Measurements from ENCODE around the gene RTL5. TPM values are rescaled to one million over a fixed set of nuclear protein-coding genes. Genes with fewer than 3 reads are reported as not detected.
"Not testable (repeated sequence)": the region's sequence is repeated elsewhere in the genome, so short reads cannot be mapped to it uniquely, and the experiment has no call there.

RTL5 gene
- 10 to 100 TPM in 5 of 8 experiments, 1 to 10 TPM in 3; 1.6 to 18.0 (median 11.1) TPM for total RNA-seq

- H3K4me1 ChIP-seq (replicated peaks in 1 of 2), result peaks cover 31 to 39% of the 10 kb centered on the region in 2 donors
- WGBS, 10 experiments, result 30% methylated on average over 2 of the region's 106 CpGs; no CpG with 5 or more reads in 9 of the 10 experiments
- in situ Hi-C loops (cut with MboI; ENCODE audit: low pct_unique_long_range_greater_than_20kb in 2 of 9, low sequenced_read_pairs in 9 of 9, unreplicated experiment in 9 of 9), result loop anchor here in 1 of 9 experiments (25.0 kb wide), 1 partner anchor 119 kb away; no protein-coding TSS in a partner anchor
- peak; percentile 91 to 96 (median 94) for ATAC-seq (replicated peaks in 6 of 8)
- peak within 1 kb of the TSS; percentile 80 to 83 for H3K27ac ChIP-seq
- peak within 1 kb of the TSS; percentile 44 to 66 (median 48) for H3K4me3 ChIP-seq
Measured at GRCh38 chrX:72131317-72132294, at the start of gene RTL5. RTL5 (minus strand) TSS chrX:72131915.

GRCh38 chrX:72180539-72180938, 48.8 kb upstream of the RTL5 start:
- in situ Hi-C loops (cut with MboI; ENCODE audit: low pct_unique_long_range_greater_than_20kb in 2 of 9, low sequenced_read_pairs in 9 of 9, unreplicated experiment in 9 of 9), result no loop called here
- WGBS, 10 experiments, result 18 to 63% (median 60%) methylated on average over 1 of the region's 1 CpG; no CpG with 5 or more reads in 7 of the 10 experiments
- no peak for ATAC-seq (replicated peaks in 6 of 8)
- H3K4me3 ChIP-seq, result peak overlapping the region; percentile 30 to 93 (median 62)
- H3K4me1 ChIP-seq (replicated peaks in 1 of 2), result peaks cover 3 to 9% of the 10 kb centered on the region in 2 donors
- H3K27ac ChIP-seq, result peak overlapping the region; percentile 78 to 79

- Histone ChIP-seq H3K4me3 (no peak overlapping the region), H3K27ac (peak overlapping the region in 1 of 2 donors; percentile 65), H3K4me1 (replicated peaks in 1 of 2) (peaks cover 3% of the 10 kb centered on the region in 2 donors)
- 40 to 100% (median 100%) methylated on average over 1 of the region's 2 CpGs; no CpG with 5 or more reads in 7 of the 10 experiments for WGBS, 10 experiments
- in situ Hi-C loops (cut with MboI; ENCODE audit: low pct_unique_long_range_greater_than_20kb in 2 of 9, low sequenced_read_pairs in 9 of 9, unreplicated experiment in 9 of 9), result no loop called here
- ATAC-seq (replicated peaks in 6 of 8), result peak in 1 of 8 experiments; percentile 17
Measured at GRCh38 chrX:72176981-72177380, 45.3 kb upstream of the RTL5 start.

- in situ Hi-C loops (cut with MboI; ENCODE audit: low pct_unique_long_range_greater_than_20kb in 2 of 9, low sequenced_read_pairs in 9 of 9, unreplicated experiment in 9 of 9); ATAC-seq (replicated peaks in 6 of 8); H3K4me3 ChIP-seq; H3K4me1 ChIP-seq (replicated peaks in 1 of 2); H3K27ac ChIP-seq: not testable (repeated sequence)
- WGBS, 10 experiments, result no CpG with 5 or more reads among the region's 5 CpGs
Measured at GRCh38 chrX:72176289-72176688, 44.6 kb upstream of the RTL5 start.

GRCh38 chrX:72169008-72169728, 37.5 kb upstream of the RTL5 start:
- Histone ChIP-seq H3K4me3 (no peak overlapping the region), H3K4me1 (replicated peaks in 1 of 2) (no peaks in the 10 kb centered on the region), H3K27ac (no peak overlapping the region)
- ATAC-seq (replicated peaks in 6 of 8), result peak in 1 of 8 experiments; percentile 53
- 0 to 100% (median 40%) methylated on average over 1 to 5 of the region's 6 CpGs; no CpG with 5 or more reads in 4 of the 10 experiments for WGBS, 10 experiments
- in situ Hi-C loops (cut with MboI; ENCODE audit: low pct_unique_long_range_greater_than_20kb in 2 of 9, low sequenced_read_pairs in 9 of 9, unreplicated experiment in 9 of 9), result no loop called here

- no peak for ATAC-seq (replicated peaks in 6 of 8)
- 0 to 86% (median 28%) methylated on average over 1 to 4 of the region's 4 CpGs; no CpG with 5 or more reads in 5 of the 10 experiments for WGBS, 10 experiments
- in situ Hi-C loops (cut with MboI; ENCODE audit: low pct_unique_long_range_greater_than_20kb in 2 of 9, low sequenced_read_pairs in 9 of 9, unreplicated experiment in 9 of 9), result no loop called here
Measured at GRCh38 chrX:72165551-72165950, 33.8 kb upstream of the RTL5 start.

GRCh38 chrX:72159769-72160168, 28.1 kb upstream of the RTL5 start:
- no peak overlapping the region for H3K4me3 ChIP-seq
- no peak overlapping the region for H3K27ac ChIP-seq
- in situ Hi-C loops (cut with MboI; ENCODE audit: low pct_unique_long_range_greater_than_20kb in 2 of 9, low sequenced_read_pairs in 9 of 9, unreplicated experiment in 9 of 9), result no loop called here
- no peak for ATAC-seq (replicated peaks in 6 of 8)
- H3K4me1 ChIP-seq (replicated peaks in 1 of 2), result no peaks in the 10 kb centered on the region
- WGBS, 10 experiments, result 3 to 80% (median 76%) methylated on average over 4 to 8 of the region's 10 CpGs; no CpG with 5 or more reads in 7 of the 10 experiments

More at GRCh38 chrX:72165551-72165950, 33.8 kb upstream of the RTL5 start:
- no peak overlapping the region for H3K4me3 ChIP-seq
- no peak overlapping the region for H3K27ac ChIP-seq
- no peaks in the 10 kb centered on the region for H3K4me1 ChIP-seq (replicated peaks in 1 of 2)

- no peak for ATAC-seq (replicated peaks in 6 of 8)
- in situ Hi-C loops (cut with MboI; ENCODE audit: low pct_unique_long_range_greater_than_20kb in 2 of 9, low sequenced_read_pairs in 9 of 9, unreplicated experiment in 9 of 9), result no loop called here
- 13 to 100% (median 73%) methylated on average over 1 to 3 of the region's 3 CpGs; no CpG with 5 or more reads in 6 of the 10 experiments for WGBS, 10 experiments
- Histone ChIP-seq H3K4me3 (no peak overlapping the region), H3K27ac (no peak overlapping the region), H3K4me1 (replicated peaks in 1 of 2) (no peaks in the 10 kb centered on the region)
Measured at GRCh38 chrX:72158773-72159172, 27.1 kb upstream of the RTL5 start.

GRCh38 chrX:72146527-72146926, 14.8 kb upstream of the RTL5 start:
- WGBS, 10 experiments, result 30 to 60% (median 50%) methylated on average over 1 to 2 of the region's 2 CpGs; no CpG with 5 or more reads in 6 of the 10 experiments
- Histone ChIP-seq H3K4me1 (replicated peaks in 1 of 2) (peaks cover 39 to 48% of the 10 kb centered on the region in 2 donors), H3K27ac (no peak overlapping the region), H3K4me3 (no peak overlapping the region)
- no peak for ATAC-seq (replicated peaks in 6 of 8)
- in situ Hi-C loops (cut with MboI; ENCODE audit: low pct_unique_long_range_greater_than_20kb in 2 of 9, low sequenced_read_pairs in 9 of 9, unreplicated experiment in 9 of 9), result loop anchor here in 1 of 9 experiments (25.0 kb wide), 1 partner anchor 134 kb away; no protein-coding TSS in a partner anchor

GRCh38 chrX:72145181-72145580, 13.5 kb upstream of the RTL5 start:
- WGBS, 10 experiments, result 11 to 83% (median 54%) methylated on average over 1 of the region's 2 CpGs; no CpG with 5 or more reads in 6 of the 10 experiments
- Histone ChIP-seq H3K27ac (peak overlapping the region in 1 of 2 donors; percentile 44), H3K4me3 (no peak overlapping the region), H3K4me1 (replicated peaks in 1 of 2) (peaks cover 41 to 48% of the 10 kb centered on the region in 2 donors)
- ATAC-seq (replicated peaks in 6 of 8), result no peak
- in situ Hi-C loops (cut with MboI; ENCODE audit: low pct_unique_long_range_greater_than_20kb in 2 of 9, low sequenced_read_pairs in 9 of 9, unreplicated experiment in 9 of 9), result loop anchor here in 1 of 9 experiments (25.0 kb wide), 1 partner anchor 133 kb away; no protein-coding TSS in a partner anchor

- 50 to 100% (median 60%) methylated on average over 1 to 2 of the region's 2 CpGs; no CpG with 5 or more reads in 7 of the 10 experiments for WGBS, 10 experiments
- Histone ChIP-seq H3K27ac (peak overlapping the region; percentile 68 to 93), H3K4me3 (no peak overlapping the region), H3K4me1 (replicated peaks in 1 of 2) (peaks cover 41 to 48% of the 10 kb centered on the region in 2 donors)
- no peak for ATAC-seq (replicated peaks in 6 of 8)
- in situ Hi-C loops (cut with MboI; ENCODE audit: low pct_unique_long_range_greater_than_20kb in 2 of 9, low sequenced_read_pairs in 9 of 9, unreplicated experiment in 9 of 9), result loop anchor here in 1 of 9 experiments (25.0 kb wide), 1 partner anchor 131 kb away; no protein-coding TSS in a partner anchor
Measured at GRCh38 chrX:72143609-72143907, 11.8 kb upstream of the RTL5 start.

- WGBS, 10 experiments, result 0 to 100% (median 33%) methylated on average over 1 to 7 of the region's 11 CpGs; no CpG with 5 or more reads in 6 of the 10 experiments
- peaks cover 41 to 48% of the 10 kb centered on the region in 2 donors for H3K4me1 ChIP-seq (replicated peaks in 1 of 2)
- in situ Hi-C loops (cut with MboI; ENCODE audit: low pct_unique_long_range_greater_than_20kb in 2 of 9, low sequenced_read_pairs in 9 of 9, unreplicated experiment in 9 of 9), result loop anchor here in 1 of 9 experiments (25.0 kb wide), 1 partner anchor 131 kb away; no protein-coding TSS in a partner anchor
- no peak overlapping the region for H3K4me3 ChIP-seq
- H3K27ac ChIP-seq, result peak overlapping the region; percentile 68 to 93
- peak in 5 of 8 experiments; percentile 50 to 59 (median 54) for ATAC-seq (replicated peaks in 6 of 8)
Measured at GRCh38 chrX:72142794-72143608, 11.3 kb upstream of the RTL5 start.

Data from motor neuron (in vitro differentiated cells).